ENCODE measurements around the gene TSHZ1.

TSHZ1 gene

DNA sequence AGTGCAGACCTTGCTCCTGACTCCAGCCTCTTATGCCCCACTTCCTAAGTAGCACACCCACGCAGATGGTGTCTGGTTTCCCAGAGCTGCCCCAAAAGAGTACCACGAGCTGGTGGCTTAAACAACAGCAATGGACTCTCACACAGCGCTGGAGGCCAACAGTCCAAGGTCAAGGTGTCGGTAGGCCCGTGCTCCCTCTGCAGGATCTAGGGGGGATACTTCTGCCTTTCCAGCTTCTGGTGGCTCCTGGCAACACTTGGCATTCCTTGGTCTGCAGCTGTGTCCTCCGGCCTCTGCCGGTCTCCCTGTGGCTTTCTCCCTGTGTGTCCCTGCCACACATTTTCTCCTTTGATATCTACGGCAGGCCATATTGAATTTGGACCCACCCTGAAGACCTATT is 99.0 kb downstream of the TSHZ1 start:
- ChIA-PET CTCF (no interaction called here), POLR2A (no interaction called here)
- H3K36me3 ChIP-seq (ENCODE audit: control insufficient read depth in 2 of 2, insufficient read depth in 1 of 2, low read length in 2 of 2): no peaks in the 10 kb centered on the region
- no peak overlapping the region for H3K4me3 ChIP-seq (ENCODE audit: low read depth, low read length)
- no peaks in the 10 kb centered on the region for H3K4me1 ChIP-seq (ENCODE audit: control insufficient read depth, insufficient read depth, low read length)
- no peaks in the 10 kb centered on the region; the same call in 1 of the 2 replicates for H3K9me3 ChIP-seq (ENCODE audit: control insufficient read depth, insufficient read depth, low read depth, low read length)
- TF ChIP-seq, protein P1, sequence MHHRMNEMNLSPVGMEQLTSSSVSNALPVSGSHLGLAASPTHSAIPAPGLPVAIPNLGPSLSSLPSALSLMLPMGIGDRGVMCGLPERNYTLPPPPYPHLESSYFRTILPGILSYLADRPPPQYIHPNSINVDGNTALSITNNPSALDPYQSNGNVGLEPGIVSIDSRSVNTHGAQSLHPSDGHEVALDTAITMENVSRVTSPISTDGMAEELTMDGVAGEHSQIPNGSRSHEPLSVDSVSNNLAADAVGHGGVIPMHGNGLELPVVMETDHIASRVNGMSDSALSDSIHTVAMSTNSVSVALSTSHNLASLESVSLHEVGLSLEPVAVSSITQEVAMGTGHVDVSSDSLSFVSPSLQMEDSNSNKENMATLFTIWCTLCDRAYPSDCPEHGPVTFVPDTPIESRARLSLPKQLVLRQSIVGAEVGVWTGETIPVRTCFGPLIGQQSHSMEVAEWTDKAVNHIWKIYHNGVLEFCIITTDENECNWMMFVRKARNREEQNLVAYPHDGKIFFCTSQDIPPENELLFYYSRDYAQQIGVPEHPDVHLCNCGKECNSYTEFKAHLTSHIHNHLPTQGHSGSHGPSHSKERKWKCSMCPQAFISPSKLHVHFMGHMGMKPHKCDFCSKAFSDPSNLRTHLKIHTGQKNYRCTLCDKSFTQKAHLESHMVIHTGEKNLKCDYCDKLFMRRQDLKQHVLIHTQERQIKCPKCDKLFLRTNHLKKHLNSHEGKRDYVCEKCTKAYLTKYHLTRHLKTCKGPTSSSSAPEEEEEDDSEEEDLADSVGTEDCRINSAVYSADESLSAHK (tag by site-specific recombination; IDR thresholded peaks at IDR 0.05): no peak
- TF ChIP-seq ZNF174 (tag by site-specific recombination; IDR thresholded peaks at IDR 0.05) (no peak), ZNF324 (tag by site-specific recombination; IDR thresholded peaks at IDR 0.05) (no peak), MZF1 (tag by site-specific recombination; IDR thresholded peaks at IDR 0.05; ENCODE audit: borderline replicate concordance) (no peak), WT1 (tag by site-specific recombination; IDR thresholded peaks at IDR 0.05) (no peak), HOXC10 (CRISPR knock-in tag; IDR thresholded peaks at IDR 0.05) (no peak), ZSCAN30 (tag by site-specific recombination; IDR thresholded peaks at IDR 0.05) (no peak), ZFHX2 (tag by site-specific recombination; conservative IDR thresholded peaks at IDR 0.05) (no peak), ZSCAN16 (tag by site-specific recombination; IDR thresholded peaks at IDR 0.05) (no peak), ZNF184 (tag by site-specific recombination; IDR thresholded peaks at IDR 0.05) (no peak)
- no peak overlapping the region for H3K27ac ChIP-seq (ENCODE audit: extremely low read depth, low read depth, low read length)

DNA sequence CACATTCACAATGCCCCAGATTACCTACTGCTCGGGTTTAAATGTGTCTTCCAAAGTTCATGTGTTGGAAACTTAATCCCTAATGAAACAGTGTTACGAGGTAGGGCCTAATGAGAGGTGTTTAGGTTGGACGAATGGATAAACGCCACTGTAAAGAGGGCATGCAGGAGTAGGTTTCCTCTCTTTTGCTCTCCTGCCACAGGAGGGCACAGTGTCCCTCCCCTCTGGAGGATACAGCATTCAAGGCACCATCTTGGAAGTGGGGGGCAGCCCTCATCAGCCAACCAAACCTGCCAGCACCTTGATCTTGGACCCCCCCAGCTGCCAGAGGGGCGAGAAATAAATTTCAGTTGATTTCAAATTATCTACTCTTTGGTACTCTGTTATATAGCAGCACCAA is 103.5 kb downstream of the TSHZ1 start:
- CTCF ChIA-PET: interaction anchor here (0.6 kb wide), 1 partner anchor 103 kb away, joined by 3 read pairs; no protein-coding TSS in a partner anchor
- TF ChIP-seq, protein P2, sequence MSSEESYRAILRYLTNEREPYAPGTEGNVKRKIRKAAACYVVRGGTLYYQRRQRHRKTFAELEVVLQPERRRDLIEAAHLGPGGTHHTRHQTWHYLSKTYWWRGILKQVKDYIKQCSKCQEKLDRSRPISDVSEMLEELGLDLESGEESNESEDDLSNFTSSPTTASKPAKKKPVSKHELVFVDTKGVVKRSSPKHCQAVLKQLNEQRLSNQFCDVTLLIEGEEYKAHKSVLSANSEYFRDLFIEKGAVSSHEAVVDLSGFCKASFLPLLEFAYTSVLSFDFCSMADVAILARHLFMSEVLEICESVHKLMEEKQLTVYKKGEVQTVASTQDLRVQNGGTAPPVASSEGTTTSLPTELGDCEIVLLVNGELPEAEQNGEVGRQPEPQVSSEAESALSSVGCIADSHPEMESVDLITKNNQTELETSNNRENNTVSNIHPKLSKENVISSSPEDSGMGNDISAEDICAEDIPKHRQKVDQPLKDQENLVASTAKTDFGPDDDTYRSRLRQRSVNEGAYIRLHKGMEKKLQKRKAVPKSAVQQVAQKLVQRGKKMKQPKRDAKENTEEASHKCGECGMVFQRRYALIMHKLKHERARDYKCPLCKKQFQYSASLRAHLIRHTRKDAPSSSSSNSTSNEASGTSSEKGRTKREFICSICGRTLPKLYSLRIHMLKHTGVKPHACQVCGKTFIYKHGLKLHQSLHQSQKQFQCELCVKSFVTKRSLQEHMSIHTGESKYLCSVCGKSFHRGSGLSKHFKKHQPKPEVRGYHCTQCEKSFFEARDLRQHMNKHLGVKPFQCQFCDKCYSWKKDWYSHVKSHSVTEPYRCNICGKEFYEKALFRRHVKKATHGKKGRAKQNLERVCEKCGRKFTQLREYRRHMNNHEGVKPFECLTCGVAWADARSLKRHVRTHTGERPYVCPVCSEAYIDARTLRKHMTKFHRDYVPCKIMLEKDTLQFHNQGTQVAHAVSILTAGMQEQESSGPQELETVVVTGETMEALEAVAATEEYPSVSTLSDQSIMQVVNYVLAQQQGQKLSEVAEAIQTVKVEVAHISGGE (tag by site-specific recombination; conservative IDR thresholded peaks at IDR 0.05; ENCODE audit: low read depth): no peak
- no peak for TF ChIP-seq ZNF561 (tag by site-specific recombination; IDR thresholded peaks at IDR 0.05; ENCODE audit: borderline replicate concordance)
- TF ChIP-seq, protein P3, sequence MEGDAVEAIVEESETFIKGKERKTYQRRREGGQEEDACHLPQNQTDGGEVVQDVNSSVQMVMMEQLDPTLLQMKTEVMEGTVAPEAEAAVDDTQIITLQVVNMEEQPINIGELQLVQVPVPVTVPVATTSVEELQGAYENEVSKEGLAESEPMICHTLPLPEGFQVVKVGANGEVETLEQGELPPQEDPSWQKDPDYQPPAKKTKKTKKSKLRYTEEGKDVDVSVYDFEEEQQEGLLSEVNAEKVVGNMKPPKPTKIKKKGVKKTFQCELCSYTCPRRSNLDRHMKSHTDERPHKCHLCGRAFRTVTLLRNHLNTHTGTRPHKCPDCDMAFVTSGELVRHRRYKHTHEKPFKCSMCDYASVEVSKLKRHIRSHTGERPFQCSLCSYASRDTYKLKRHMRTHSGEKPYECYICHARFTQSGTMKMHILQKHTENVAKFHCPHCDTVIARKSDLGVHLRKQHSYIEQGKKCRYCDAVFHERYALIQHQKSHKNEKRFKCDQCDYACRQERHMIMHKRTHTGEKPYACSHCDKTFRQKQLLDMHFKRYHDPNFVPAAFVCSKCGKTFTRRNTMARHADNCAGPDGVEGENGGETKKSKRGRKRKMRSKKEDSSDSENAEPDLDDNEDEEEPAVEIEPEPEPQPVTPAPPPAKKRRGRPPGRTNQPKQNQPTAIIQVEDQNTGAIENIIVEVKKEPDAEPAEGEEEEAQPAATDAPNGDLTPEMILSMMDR (tag by site-specific recombination; IDR thresholded peaks at IDR 0.05): 0 out of 2 replicates have a peak, but pooled peaks have one; percentile 9
- no peak overlapping the region for H3K27ac ChIP-seq (ENCODE audit: extremely low read depth, low read depth, low read length)
- H3K4me3 ChIP-seq (ENCODE audit: low read depth, low read length): no peak overlapping the region
- POLR2A ChIA-PET: no interaction called here
- no peaks in the 10 kb centered on the region for H3K36me3 ChIP-seq (ENCODE audit: control insufficient read depth in 2 of 2, insufficient read depth in 1 of 2, low read length in 2 of 2)
- no peaks in the 10 kb centered on the region for H3K9me3 ChIP-seq (ENCODE audit: control insufficient read depth, insufficient read depth, low read depth, low read length)
- no peaks in the 10 kb centered on the region for H3K4me1 ChIP-seq (ENCODE audit: control insufficient read depth, insufficient read depth, low read length)

DNA sequence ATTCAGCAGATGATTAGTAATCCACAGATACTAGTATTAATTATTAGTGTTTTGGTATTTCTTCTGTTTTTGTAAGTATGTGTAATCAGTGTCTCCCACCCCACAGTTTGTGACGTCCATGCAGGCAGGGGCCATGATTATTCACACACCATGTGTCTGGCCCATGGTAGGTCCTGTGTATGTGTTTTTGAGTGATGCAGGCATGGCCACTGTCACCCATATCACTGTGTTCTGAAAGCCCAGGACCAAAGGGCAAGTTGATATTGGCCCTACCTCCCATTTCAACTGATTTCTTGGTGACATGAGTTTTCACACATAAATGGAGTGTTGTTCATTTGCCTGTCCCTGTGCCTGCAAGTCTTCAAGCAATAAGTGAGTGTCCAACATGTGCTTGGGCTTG is 104.0 kb downstream of the TSHZ1 start:
- H3K9me3 ChIP-seq (ENCODE audit: control insufficient read depth, insufficient read depth, low read depth, low read length): no peaks in the 10 kb centered on the region
- no peak overlapping the region for H3K4me3 ChIP-seq (ENCODE audit: low read depth, low read length)
- POLR2A ChIA-PET: no interaction called here
- no peaks in the 10 kb centered on the region for H3K36me3 ChIP-seq (ENCODE audit: control insufficient read depth in 2 of 2, insufficient read depth in 1 of 2, low read length in 2 of 2)
- no peak overlapping the region for H3K27ac ChIP-seq (ENCODE audit: extremely low read depth, low read depth, low read length)
- CTCF ChIA-PET: no interaction called here
- H3K4me1 ChIP-seq (ENCODE audit: control insufficient read depth, insufficient read depth, low read length): no peaks in the 10 kb centered on the region
- TF ChIP-seq ZNF791 (tag by site-specific recombination; IDR thresholded peaks at IDR 0.05) (no peak), REPIN1 (tag by site-specific recombination; IDR thresholded peaks at IDR 0.05; ENCODE audit: low read depth) (no peak), ZFP3 (tag by site-specific recombination; IDR thresholded peaks at IDR 0.05; ENCODE audit: low read depth) (no peak), FEZF1 (tag by site-specific recombination; IDR thresholded peaks at IDR 0.05) (no peak), SCRT1 (tag by site-specific recombination; IDR thresholded peaks at IDR 0.05; ENCODE audit: borderline replicate concordance) (no peak), ZNF121 (tag by site-specific recombination; IDR thresholded peaks at IDR 0.05) (no peak), SCRT2 (tag by site-specific recombination; IDR thresholded peaks at IDR 0.05) (no peak)

Data from HEK293 (cell line).